ENCODE data around the gene HTR3D.

DNA sequence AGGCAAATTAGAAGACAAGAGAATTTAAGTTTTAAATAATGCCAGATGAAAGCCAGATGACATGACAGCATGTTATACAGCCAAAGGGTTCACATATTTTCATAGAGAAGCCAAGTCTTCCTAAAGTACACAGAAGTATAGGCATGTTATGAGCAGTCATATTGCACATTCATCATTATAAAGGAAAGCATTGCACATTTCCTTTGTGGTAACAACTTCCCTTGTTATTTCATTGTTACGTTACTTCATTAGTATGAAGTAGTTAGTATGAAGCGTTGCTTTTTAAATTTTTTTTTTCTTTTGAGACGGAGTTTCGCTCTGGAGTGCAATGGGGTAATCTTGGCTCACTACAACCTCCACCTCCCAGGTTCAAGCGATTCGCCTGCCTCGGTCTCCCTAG is 9.2 kb upstream of the HTR3D start:
- TF ChIP-seq, protein P1, sequence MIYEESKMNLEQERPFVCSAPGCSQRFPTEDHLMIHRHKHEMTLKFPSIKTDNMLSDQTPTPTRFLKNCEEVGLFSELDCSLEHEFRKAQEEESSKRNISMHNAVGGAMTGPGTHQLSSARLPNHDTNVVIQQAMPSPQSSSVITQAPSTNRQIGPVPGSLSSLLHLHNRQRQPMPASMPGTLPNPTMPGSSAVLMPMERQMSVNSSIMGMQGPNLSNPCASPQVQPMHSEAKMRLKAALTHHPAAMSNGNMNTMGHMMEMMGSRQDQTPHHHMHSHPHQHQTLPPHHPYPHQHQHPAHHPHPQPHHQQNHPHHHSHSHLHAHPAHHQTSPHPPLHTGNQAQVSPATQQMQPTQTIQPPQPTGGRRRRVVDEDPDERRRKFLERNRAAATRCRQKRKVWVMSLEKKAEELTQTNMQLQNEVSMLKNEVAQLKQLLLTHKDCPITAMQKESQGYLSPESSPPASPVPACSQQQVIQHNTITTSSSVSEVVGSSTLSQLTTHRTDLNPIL (CRISPR knock-in tag; IDR thresholded peaks at IDR 0.05; ENCODE audit: low read depth): no peak
- TF ChIP-seq OSR1 (CRISPR knock-in tag; IDR thresholded peaks at IDR 0.05) (no peak), TOX (CRISPR knock-in tag; IDR thresholded peaks at IDR 0.05; ENCODE audit: borderline replicate concordance) (no peak), ARNTL (CRISPR knock-in tag; IDR thresholded peaks at IDR 0.05; ENCODE audit: borderline replicate concordance, low read depth) (no peak), ZFP3 (CRISPR knock-in tag; IDR thresholded peaks at IDR 0.05) (no peak), CSDC2 (CRISPR knock-in tag; IDR thresholded peaks at IDR 0.05) (no peak), TCF4 (CRISPR knock-in tag; IDR thresholded peaks at IDR 0.05; ENCODE audit: borderline replicate concordance) (no peak), ZFP30 (CRISPR knock-in tag; IDR thresholded peaks at IDR 0.05) (no peak), ISL1 (CRISPR knock-in tag; IDR thresholded peaks at IDR 0.05) (no peak), ZNF70 (CRISPR knock-in tag; IDR thresholded peaks at IDR 0.05) (no peak)
- TF ChIP-seq, protein P2, sequence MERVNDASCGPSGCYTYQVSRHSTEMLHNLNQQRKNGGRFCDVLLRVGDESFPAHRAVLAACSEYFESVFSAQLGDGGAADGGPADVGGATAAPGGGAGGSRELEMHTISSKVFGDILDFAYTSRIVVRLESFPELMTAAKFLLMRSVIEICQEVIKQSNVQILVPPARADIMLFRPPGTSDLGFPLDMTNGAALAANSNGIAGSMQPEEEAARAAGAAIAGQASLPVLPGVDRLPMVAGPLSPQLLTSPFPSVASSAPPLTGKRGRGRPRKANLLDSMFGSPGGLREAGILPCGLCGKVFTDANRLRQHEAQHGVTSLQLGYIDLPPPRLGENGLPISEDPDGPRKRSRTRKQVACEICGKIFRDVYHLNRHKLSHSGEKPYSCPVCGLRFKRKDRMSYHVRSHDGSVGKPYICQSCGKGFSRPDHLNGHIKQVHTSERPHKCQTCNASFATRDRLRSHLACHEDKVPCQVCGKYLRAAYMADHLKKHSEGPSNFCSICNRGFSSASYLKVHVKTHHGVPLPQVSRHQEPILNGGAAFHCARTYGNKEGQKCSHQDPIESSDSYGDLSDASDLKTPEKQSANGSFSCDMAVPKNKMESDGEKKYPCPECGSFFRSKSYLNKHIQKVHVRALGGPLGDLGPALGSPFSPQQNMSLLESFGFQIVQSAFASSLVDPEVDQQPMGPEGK (CRISPR knock-in tag; IDR thresholded peaks at IDR 0.05; ENCODE audit: borderline replicate concordance): no peak

Data from SK-N-SH treated with all-trans-retinoic acid at 6 μM for 48 hours (cell line).